NK-92 (cell line): ENCODE results near the gene MRPL32.
A peak's percentile ranks its signal among the peaks of the same experiment; 100 is the strongest.

Experiments
- DNase-seq: peaks from one replicate; lab custom pipeline; 2025; ENCODE audit not compliant: unreplicated experiment; lab: John Stamatoyannopoulos, UW

Gene MRPL32

GRCh38 chr7:42926204-42926603, 6.0 kb upstream of the MRPL32 start:
- DNase-seq = no peak

- no peak for DNase-seq
Measured at GRCh38 chr7:42928754-42929153, 3.4 kb upstream of the MRPL32 start.

GRCh38 chr7:42929449-42929848, 2.7 kb upstream of the MRPL32 start:
- DNase-seq = no peak

GRCh38 chr7:42930889-42931288, 1.3 kb upstream of the MRPL32 start:
- DNase-seq = no peak

- no peak for DNase-seq
Measured at GRCh38 chr7:42931447-42931833, 736 bp upstream of the MRPL32 start.

- DNase-seq = no peak
Measured at GRCh38 chr7:42932811-42933591, 825 bp downstream of the MRPL32 start.

- no peak for DNase-seq
Measured at GRCh38 chr7:42934291-42934690, 2.1 kb downstream of the MRPL32 start.

- DNase-seq = no peak
Measured at GRCh38 chr7:42935861-42936260, 3.7 kb downstream of the MRPL32 start.

- no peak for DNase-seq
Measured at GRCh38 chr7:42939457-42940240, 7.5 kb downstream of the MRPL32 start.

- DNase-seq = peak; percentile 8
Measured at GRCh38 chr7:42940985-42941847, 9.0 kb downstream of the MRPL32 start.

GRCh38 chr7:42945821-42946626, 13.8 kb downstream of the MRPL32 start:
- no peak for DNase-seq

GRCh38 chr7:42946627-42946950, 14.4 kb downstream of the MRPL32 start:
- no peak for DNase-seq

- DNase-seq = no peak
Measured at GRCh38 chr7:42947521-42947920, 15.3 kb downstream of the MRPL32 start.

- DNase-seq = no peak
Measured at GRCh38 chr7:42950417-42950816, 18.2 kb downstream of the MRPL32 start.

- no peak for DNase-seq
Measured at GRCh38 chr7:42952328-42952727, 20.2 kb downstream of the MRPL32 start.

GRCh38 chr7:42953994-42954393, 21.8 kb downstream of the MRPL32 start:
- DNase-seq = no peak

- no peak for DNase-seq
Measured at GRCh38 chr7:42956062-42956461, 23.9 kb downstream of the MRPL32 start.

GRCh38 chr7:42959549-42959948, 27.4 kb downstream of the MRPL32 start:
- no peak for DNase-seq

GRCh38 chr7:42960762-42961161, 28.6 kb downstream of the MRPL32 start:
- no peak for DNase-seq

- no peak for DNase-seq
Measured at GRCh38 chr7:42961170-42961569, 29.0 kb downstream of the MRPL32 start.

- DNase-seq = no peak
Measured at GRCh38 chr7:42964293-42964692, 32.1 kb downstream of the MRPL32 start.
